Measurements from ENCODE around the gene PBRM1.

DNA sequence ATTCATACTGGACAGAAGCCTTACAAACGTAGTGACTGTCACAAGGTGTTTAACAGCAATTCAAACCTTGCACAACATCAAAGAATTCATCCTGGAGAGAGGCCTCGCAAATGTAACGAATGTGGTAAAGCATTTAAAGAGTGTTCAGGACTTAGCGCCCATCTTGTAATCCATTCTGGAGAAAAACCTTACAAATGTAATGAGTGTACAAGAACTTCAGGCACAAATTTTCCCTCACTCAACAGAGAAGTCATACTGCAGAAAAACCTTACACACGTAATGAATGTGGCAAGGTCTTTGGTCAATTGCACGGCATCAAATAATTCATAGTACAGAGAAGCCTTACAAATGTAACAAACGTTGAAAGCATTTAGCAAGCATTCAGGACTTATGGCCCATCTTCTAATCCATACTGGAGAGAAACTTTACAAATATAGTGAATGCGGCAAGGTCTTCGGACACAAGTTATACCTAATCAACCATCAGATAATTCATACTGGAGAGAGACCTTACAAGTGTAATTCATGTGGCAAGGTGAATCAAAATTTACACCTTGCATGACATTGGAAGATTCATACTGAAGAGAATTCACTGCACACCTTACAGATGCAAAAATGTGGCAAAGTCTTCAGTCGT lies 47.7 kb upstream of the PBRM1 start:
- TF ChIP-seq CTCF (IDR thresholded peaks at IDR 0.05; ENCODE audit: poor library complexity) (no peak), EZH2 (IDR thresholded peaks at IDR 0.05; ENCODE audit: borderline replicate concordance) (no peak)
